Measurements from ENCODE around the gene ABHD14A.

DNA sequence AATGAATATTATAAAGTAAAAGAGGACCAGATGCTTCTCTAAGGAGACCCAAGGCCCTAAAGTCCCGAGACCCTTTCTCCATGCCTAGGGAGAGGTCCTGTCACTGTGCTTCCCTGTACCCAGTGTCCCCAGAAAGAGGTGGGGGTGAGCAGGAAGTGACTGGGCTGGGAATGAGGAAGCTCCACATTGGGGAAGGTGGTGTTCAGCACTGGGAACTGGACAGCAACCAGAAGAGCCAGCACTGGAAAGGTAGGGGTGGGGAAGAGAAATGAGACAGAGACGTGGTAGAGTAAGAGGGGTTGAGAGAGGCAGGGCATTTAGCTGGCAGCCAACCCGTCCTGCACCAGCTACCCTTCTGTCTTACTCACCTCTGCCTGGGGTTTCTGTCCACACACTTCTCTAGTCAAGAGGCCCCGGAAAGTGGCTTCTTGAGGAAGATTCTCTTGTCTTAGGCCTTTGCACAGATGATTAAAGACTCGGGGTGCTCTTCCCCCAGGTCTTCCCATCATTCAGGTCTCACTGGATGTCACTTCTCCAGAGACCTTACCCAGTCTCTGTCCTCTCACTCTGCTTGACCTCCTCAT, 45.4 kb upstream of the ABHD14A start:
- TF ChIP-seq POLR2A (IDR thresholded peaks at IDR 0.05) (no peak), POLR2AphosphoS5 (IDR thresholded peaks at IDR 0.05) (no peak)
- TF ChIP-seq, protein P1, sequence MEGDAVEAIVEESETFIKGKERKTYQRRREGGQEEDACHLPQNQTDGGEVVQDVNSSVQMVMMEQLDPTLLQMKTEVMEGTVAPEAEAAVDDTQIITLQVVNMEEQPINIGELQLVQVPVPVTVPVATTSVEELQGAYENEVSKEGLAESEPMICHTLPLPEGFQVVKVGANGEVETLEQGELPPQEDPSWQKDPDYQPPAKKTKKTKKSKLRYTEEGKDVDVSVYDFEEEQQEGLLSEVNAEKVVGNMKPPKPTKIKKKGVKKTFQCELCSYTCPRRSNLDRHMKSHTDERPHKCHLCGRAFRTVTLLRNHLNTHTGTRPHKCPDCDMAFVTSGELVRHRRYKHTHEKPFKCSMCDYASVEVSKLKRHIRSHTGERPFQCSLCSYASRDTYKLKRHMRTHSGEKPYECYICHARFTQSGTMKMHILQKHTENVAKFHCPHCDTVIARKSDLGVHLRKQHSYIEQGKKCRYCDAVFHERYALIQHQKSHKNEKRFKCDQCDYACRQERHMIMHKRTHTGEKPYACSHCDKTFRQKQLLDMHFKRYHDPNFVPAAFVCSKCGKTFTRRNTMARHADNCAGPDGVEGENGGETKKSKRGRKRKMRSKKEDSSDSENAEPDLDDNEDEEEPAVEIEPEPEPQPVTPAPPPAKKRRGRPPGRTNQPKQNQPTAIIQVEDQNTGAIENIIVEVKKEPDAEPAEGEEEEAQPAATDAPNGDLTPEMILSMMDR (IDR thresholded peaks at IDR 0.05), result no peak

Data from stomach (tissue), 4 donors.